Activated CD8-positive, alpha-beta memory T cell treated with anti-CD3 and anti-CD28 coated beads for 4 hours (primary cell): ENCODE results near the gene ADARB2.

ENCODE experiments used
- DNase-seq, 2 donors: peaks; one replicate each; pipeline ENCODE4 v3.0.0-alpha.2; 2020; ENCODE audit warnings: low read depth in 2 of 2

Gene ADARB2

DNA sequence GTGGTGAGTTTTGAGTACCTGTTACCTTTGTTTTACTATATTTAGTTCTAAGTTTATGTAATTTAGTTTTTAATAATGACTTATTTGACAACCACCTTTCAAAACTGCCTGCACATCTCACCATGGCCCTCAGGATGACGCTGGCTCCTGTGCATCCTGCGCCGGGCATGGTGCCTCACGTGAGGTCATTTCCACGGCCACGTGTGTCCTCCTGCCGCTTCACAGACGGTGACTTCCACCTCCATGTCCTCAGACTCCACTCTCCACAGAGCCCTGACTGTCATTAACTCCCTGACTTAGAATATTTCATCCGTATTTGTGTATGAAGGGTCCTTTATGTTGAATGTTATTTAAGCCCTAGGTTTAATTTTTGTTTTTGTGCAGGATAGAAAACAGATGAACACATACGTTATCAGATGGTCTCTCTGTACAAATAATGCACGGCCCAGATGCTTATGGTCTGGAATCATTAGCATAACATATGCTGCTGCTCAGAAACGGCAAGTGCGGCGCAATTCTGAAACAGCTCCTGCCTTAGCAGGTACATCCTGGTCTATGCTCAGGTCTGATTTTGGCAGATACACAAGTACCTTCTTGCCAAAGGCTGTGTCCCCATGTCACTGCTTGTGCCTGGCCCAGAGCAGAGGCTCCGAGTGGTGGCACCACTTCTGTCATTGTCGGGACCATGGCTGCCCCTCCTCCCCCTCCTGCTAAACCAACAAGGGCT, 525.3 kb downstream of the ADARB2 start:
- DNase-seq = no peak

GRCh38 chr10:1210667-1211066, 526.7 kb downstream of the ADARB2 start:
- DNase-seq = no peak

DNA sequence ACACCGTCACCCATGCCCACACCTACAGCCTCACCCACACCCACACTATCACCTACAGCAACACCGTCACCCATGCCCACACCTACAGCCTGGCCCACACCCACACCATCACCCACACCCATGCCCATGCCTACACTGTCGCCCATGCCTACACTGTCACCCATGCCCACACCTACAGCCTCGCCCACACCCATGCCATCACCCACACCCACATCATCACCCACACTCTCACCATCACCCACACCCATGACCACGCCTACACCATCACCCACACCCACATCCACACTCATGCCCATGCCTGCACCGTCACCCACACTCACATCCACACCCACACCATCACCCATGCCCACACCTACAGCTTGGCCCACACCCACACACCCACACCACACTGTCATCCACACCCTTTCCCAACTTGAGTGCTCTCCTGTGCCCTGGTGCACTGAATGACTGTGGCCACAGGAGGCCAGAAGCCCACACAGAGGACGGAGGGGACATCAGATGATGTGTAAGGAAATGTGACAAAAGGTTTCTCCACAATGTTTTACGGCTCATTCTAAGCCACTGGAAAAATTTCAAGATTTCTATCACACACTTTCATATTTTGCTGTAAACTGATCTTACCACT, 527.9 kb downstream of the ADARB2 start:
- DNase-seq = no peak

- DNase-seq = no peak
Measured at GRCh38 chr10:1208366-1209311, 528.7 kb downstream of the ADARB2 start.

DNA sequence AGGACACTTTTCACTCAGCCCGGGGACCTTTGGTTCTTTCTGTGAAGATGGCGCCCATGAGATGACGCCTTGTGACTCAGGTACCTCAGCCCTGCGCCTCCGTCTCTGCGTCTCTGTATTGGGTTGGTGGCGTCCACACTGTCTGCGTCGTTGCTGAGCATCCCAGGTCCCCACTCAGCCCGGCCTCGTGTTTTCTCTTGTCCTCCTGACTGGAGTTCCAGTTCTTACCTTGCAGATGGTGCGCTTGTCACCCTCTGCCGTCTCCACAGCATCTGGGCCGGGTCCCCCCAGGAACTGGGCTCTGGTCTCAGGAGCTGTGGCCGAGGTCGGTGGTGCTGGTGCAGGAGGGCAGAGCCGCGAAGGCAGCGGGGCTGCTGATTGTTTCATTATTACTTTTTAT, 530.7 kb downstream of the ADARB2 start:
- no peak for DNase-seq

GRCh38 chr10:1206101-1206500, 531.2 kb downstream of the ADARB2 start:
- DNase-seq = no peak

GRCh38 chr10:1205450-1206030, 531.8 kb downstream of the ADARB2 start:
- no peak for DNase-seq

DNA sequence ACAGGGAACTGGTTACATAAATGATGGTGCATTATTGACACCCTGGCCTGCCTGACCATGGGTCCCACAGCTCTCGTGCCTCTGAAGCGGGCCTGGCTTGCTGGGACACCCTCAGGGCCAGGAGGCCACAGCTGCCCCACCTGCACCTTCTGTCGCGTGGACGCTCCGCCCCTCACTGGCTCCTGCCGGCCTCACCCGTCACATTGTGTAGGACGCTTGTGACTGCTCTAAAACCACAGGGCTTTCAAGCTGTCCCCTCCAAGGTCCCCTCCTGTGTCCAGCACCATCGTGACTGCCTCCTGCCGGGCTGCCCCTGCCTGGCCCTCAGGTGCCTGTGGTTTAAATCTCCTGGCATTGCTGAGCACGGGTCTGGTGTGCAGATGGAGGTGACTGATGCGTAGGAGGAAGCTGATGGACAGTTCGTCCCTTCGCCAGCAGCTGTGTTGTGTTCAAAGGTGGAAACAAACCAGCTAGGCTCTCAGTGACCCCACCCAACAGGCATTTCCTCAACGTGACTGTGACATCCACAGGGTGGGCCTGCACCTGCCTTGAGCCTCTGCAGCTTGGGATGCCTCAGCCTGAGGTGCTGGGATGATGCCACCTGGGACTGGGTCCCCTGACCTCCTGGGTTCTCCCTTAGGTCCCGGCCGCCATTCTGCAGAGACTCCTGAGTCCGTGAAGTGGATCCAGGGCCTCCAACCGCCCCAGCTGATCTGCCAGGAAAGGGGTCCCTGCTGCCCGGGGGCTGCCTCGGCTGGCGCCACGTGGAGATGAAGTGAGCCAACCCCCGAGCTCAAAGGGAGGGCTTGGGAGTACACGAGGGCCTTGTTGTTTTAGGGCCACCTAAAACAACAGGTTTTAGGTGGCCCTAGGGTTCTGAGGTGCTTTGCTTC, 532.6 kb downstream of the ADARB2 start:
- DNase-seq = no peak

DNA sequence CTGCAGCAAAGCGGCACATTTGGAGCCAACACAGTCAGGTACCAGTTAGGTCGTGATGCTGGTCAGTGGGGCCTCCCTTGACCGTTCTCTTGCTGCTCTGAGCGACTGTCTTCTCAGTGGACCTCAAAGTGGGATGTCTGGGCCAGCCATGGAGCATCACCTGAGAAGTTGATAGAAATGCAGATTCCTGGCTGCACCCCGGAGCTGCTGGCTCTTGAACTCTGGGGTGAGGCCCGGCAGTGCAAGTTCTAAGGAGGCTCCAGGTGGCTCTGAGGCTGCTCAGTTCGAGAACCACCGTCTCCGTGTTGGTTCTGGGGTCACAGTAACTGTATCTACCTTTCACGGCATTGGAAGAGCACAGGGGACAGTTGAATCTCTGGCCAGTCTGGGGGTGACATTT, 533.6 kb downstream of the ADARB2 start:
- no peak for DNase-seq

DNA sequence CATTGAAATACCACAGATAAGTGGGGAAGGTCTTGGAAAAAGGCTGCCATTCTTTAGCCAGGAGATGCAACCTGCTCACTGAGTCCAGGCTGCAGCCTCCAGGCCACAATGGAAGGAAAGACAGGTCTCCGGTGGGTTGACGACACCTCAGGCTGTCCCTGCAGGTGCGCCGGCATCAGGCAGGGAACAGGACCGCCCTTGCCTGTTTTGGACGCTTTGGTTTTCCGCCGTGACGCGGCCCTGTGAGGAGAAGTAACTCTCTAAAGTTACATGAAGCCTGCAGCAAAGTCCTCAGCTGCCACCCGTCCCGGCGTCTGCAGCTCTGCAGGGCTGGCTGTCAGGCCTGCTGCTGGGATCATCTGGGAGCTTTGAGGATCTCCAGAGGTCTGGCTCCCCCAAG, 534.1 kb downstream of the ADARB2 start:
- DNase-seq = no peak

- no peak for DNase-seq
Measured at GRCh38 chr10:1202343-1202742, 535.0 kb downstream of the ADARB2 start.

DNA sequence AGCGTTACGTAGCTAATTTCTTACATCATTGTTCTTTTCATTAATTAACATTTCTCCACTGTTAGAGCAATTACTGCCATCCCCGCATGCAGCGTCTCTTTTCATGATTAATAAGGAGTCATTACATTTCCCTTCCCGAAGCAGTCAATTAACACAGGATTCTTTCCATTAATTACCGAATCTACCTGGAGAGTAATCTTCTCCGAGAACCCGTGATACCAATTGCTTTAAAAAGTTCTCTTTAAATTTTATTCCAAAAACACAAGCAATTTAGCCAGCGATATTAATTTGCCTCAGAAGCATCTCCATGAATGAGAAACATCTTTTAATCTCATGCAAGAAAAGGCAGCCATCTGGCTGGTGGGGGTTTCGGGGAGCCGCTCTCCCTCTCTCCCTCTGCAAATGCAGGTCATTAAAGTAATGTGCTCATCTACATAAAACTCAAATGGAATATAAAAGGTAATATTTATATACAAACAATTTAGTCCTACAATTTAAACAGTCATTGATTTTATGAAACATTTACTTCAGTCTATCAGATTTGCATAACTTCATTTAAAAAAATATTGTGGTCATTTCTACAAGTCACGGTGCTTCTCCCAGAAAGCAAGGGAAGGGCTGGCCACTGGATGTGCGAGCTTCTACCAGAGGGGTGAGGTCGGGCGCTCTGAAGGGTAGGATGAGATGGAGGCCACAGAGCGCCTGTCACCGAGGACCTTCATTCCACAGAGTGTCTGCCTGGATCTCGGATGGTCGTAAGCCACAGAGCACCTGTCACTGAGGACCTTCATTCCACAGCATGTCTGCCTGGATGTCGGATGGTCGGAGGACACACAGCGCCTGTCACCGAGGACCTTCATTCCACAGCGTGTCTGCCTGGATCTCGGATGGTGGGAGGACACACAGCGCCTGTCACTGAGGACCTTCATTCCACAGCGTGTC, 536.2 kb downstream of the ADARB2 start:
- no peak for DNase-seq

- DNase-seq = no peak
Measured at GRCh38 chr10:1199897-1200721, 537.2 kb downstream of the ADARB2 start.

DNA sequence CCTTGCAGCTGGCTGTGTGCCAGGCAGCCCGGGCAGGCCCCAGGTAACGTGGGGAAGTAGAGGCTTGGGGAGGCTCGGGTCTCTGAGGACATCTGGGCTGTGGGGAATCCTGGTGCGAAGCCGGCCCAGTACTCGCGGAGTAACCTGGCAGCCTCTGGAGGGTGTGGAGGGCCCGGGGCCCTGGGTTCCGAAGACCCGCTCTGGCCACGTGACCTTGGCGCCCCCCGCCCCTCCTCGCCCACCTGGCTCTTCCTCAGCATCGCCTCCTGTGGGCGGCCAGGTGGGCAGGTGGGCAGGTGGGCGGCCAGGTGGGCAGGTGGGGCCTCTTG, 538.0 kb downstream of the ADARB2 start:
- DNase-seq = no peak

DNA sequence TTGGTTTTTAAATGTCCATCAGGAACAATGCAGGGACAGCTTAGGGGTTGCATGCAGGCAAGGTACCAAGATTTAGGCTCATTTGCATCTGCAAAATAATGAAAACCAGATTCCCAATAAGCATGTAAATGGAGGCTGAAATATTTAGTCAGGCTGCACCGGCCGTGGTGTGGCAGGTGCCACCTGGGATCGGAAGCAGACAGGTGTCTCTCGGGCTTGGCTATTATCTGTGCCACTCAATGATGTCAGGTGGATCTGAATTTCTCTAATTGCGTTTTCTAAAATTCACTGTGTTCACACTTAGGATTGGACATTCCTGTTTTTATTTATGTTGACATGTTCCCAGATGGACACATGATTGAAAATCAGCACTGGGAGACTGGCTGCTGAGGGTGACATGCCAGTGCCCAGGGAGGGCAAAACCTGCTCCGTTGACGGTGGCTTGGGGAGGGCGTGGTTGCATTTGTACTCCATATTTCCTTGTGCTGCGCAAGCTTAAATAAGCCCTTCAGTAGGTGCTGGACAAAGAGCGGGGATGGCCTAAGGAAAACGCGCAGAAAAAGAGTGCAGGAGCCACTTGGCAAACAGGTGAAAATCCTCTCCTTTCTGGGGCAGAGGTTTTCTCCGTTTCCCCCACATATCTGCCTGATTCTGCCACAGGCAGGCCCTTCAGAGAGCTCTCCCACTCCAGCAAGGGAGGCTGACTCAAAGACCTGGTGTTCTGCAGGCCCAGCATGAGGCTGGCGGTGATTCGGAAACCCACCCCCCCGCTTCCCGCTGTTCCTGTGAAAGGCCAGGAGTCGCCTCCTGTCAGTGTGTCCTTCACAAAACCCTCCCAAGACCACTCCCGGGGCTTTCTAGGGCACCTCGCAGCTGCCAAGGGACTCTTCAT, 538.6 kb downstream of the ADARB2 start:
- DNase-seq = no peak

- DNase-seq = no peak
Measured at GRCh38 chr10:1197384-1197783, 539.9 kb downstream of the ADARB2 start.

- DNase-seq = no peak
Measured at GRCh38 chr10:1196656-1197055, 540.7 kb downstream of the ADARB2 start.

- DNase-seq = no peak
Measured at GRCh38 chr10:1195828-1196227, 541.5 kb downstream of the ADARB2 start.
